GM19397 (cell line): Measurements from ENCODE around the gene INTS1.
"Not testable (repeated sequence)": the region's sequence is repeated elsewhere in the genome, so short reads cannot be mapped to it uniquely, and the experiment has no call there.

Experiments used
- ATAC-seq: cut with Tn5 transposase; IDR thresholded peaks from one replicate; pipeline ENCODE4 v1.9.1; 2021; ENCODE audit warnings: mild to moderate bottlenecking, moderate library complexity; ENCODE audit not compliant: unreplicated experiment

Gene INTS1

GRCh38 chr7:1449501-1449900 is 54.7 kb downstream of the INTS1 start:
- ATAC-seq: no peak

DNA sequence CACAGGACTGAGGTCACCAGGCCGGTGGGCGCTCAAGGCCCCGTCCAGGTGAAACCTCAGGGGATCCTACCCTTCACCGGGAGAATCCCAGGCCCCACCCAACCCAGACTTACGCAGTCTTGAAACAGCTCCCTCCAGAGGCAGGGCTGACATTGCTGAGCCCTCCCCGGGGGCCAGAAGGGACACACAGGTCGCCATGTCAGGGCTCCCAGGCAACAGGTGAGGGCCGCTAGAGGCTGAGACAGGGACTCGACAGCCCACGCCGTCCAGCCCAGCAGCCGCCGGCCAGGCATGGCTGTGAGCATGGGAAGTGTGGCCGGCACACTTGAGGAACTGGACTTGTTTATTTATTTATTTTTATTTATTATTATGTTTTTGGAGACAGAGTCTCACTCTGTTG is 55.2 kb downstream of the INTS1 start:
- ATAC-seq: no peak

- ATAC-seq: no peak
Observed at GRCh38 chr7:1447551-1448244, 56.5 kb downstream of the INTS1 start.

- no peak for ATAC-seq
Observed at GRCh38 chr7:1447112-1447511, 57.1 kb downstream of the INTS1 start.

GRCh38 chr7:1446620-1447032 is 57.6 kb downstream of the INTS1 start:
- ATAC-seq: no peak

DNA sequence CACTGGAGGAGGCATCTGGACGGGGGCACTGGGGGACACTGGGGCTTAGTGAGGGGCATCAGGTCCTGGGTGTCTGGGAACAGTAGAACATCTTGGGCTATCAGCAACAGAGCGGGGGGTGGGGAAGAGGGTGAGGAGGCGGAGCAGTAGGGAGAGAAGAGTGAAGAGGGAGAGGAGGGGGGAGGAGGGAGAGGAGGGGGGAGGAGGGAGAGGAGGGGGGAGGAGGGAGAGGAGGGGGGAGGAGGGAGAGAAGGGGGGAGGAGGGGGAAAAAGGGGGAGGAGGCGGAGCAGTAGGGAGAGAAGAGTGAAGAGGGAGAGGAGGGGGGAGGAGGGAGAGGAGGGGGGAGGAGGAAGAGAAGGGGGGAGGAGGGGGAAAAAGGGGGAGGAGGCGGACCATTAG is 58.2 kb downstream of the INTS1 start:
- ATAC-seq: not testable (repeated sequence)

DNA sequence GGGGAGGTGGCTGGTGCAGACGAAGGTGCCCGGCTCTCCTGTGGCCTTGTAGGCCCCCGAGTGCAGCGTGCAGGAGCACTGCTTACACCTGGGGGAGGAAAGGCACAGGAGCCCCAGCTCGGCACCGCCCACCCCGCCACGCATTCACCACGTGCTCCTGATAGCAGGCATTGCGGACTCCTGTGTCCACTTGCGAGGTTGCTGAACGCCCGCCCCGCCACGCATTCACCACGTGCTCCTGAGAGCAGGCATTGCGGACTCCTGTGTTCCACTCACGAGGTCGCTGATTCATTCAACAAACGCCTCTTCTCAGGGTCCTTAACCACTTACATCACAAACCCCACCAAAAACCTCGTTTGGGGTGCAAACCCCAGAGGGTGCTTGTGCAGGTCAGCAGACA is 58.8 kb downstream of the INTS1 start:
- no peak for ATAC-seq

DNA sequence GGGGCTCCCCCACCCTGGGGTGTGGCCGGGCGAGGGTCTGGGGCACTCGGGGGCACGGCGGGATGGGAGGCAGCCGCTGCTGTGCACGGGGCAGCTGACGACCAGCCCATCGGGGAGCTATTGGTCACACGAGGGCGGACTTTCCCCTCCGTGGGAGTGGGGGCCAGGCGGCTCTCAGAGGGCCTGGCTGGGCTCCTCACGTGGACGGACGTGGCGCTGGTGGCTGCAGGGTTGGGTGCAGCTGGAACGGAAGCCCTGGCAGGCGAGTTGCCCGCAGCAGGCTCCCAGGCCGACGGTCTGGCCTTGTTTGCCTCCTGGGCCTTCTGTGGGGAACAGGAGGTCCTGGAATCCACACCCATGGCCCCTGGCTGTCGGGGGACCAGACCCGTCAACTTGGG is 59.3 kb downstream of the INTS1 start:
- ATAC-seq: no peak

DNA sequence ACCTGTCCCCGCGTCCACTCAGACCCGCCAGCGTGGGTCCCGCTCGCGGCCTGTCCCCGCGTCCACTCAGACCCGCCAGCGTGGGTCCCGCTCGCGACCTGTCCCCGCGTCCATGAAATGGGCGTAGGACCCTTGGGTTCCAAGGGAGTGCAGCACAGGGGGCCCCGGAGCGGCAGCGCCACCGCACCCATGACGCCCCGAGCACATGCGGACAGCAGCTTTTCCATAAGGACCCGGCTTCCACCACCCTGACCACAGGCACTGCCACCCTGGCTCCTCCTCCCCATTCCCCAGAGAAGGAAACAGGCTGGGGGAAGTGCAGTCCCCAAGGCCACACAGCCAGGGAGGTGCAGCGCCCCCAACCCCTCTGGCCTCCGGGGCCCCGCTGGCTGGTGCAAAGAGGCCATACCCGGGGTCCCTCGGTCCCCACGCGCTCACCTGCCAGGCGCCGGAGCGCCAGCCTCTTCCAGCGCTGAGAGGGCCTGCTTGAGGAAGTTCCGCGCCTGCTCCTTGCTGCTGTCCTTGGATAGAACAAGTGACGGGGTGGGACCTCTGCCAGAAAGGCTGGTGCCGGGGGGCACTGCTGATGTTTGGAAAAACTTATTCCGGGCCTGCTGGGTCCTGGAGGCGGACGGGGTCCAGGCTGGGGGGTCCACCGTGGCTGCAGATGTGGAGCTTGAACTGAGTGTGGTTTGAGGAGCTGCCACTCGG is 59.8 kb downstream of the INTS1 start:
- ATAC-seq: no peak

DNA sequence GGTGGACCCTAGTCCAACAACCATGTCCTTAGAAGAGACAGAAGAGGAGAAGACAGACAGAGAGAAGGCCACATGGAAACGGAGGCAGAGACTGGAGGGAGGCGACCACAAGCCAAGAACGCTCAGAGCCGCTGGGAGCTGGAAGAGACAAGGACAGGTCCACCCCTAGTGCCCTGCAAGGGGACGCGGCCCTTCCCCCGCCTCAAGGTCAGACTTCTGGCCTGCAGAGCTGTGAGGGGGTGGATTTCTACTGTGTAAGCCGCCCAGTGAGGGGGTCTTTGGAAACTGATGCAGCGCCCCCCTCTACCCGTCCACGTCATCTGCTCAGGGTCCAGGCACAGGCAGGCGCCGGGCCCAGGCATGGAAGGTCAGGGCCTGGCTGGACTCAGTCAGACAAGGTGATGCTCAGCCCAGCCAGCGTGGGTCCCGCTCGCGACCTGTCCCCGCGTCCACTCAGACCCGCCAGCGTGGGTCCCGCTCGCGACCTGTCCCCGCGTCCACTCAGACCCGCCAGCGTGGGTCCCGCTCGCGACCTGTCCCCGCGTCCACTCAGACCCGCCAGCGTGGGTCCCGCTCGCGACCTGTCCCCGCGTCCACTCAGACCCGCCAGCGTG is 60.5 kb downstream of the INTS1 start:
- ATAC-seq: not testable (repeated sequence)

DNA sequence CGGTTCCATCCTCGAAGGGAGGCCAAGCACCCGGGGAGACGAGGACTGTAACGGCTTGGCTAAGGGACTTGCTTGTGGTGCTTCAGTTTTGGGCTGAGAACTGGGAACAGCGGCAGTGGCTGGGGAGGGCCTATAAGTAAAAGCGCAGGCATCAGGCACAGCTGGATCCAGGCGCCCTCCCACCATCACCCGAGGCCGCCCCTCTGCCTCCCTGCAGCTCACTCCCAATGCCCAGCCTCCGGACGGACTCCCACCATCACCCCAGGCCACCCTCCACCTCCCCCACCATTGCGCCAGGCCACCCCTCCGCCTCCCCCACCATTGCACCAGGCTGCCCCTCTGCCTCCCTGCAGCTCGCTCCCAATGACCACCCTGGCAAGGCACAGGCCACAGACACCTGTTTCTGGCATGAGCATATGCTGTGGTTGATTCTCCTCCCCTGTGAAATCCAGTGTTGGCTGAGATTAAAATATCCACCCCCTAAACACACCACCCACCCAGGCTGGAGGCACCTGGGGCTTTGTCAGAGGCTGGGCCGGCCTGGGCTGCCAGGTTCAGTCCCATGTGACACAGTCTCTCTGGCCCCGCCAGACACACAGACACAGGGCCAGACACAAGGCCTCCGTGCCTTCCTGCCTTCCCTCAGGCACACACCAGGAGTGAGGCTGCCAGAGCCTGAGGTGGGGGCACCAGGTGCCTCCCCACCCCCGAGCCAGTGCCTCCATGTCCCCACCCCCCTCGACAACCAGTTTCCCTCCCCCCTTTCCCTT is 61.6 kb downstream of the INTS1 start:
- no peak for ATAC-seq

DNA sequence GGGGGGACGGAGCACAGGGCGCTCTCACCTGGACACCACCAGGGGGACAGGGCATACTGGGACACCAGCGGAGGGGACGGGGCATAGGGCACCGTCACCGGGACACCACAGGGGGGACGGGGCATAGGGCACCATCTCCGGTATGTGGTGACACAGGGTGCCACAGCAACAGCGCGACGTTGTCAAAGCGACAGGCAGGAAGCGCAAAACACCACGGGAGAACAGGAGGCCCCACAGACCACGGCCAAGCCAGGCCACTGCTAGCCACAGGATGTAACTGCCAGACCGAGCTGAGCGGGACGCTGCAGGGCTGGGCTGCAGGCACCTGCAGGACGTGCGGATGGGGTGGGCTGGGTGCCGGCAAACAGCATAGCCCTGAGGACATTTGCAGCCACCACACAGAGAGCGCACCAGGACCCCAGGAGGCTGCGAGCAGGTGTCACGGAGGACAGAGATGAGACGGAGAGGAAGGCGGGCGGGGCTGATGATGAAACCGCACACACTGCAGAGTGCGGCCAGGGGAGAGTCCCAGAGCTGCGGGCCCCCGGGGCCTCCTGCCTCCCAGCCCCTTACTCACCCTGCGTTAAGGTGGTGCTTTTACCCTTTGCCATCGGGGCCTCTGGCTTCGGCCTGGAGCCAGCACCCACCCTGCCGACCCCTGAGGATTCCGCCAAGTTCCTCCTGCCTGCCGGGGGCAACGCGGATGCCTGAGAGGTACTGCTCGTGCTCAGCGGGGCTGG is 62.4 kb downstream of the INTS1 start:
- ATAC-seq: no peak

DNA sequence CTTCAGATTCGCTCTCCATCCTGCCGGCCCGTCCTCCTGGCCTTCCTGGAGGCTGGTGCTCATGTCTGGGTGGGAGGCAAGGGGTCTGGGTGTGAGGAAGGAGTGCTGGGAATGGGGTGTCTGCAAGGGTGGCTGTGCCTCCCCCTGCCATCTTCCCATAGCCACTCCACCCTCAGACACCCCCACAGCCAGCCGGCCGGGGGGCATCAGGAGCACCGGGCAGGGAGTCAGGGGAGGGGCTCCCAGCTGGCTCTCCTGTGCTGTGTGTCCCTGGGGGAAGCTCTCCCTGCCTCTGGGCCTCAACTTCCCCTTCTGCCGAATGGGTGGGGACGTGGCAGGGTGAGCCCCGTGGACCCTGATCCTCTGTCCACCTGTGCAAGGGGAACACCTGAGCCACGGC is 63.6 kb downstream of the INTS1 start:
- ATAC-seq: no peak

DNA sequence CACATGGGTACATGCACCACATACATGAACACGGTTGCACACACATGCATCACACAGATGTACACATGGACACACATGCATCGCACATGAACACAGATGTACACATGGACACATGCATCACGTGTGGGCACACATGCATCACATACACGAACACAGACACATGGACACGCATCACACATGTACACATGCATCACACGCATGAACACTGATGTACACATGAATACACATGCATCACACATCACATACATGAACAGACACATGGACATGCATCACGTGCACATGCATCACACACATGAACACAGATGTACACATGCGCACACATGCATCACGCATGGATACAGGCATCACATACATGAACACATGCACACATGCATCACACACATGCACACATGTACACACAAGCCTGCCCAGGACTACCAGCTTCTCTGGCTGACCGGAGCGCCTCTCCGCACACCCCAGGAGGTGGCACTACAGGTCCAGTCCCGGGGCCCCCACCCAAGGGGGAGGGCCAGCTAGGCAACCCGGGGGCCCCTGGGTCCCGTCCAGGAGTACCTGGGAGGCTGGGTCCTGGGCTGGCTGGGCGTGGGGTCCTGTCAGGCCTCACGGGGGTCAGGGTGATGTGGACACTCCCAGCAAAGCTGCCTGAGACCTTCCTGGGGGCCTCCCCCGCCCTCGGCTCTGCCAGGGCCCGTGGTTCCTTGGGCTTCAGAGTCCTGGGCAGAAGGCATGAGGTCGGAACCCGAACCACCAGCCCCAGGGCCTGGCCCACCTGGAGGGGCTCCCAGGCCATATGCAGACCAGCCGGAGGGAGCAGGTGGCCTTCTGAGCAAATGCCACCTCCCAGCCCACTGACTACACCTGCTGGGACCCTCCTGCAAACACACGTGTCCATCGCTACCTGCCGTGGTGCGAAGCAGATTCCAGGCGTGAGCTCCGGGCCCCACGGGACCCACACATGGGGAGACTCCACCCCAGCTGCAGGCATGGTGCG is 64.5 kb downstream of the INTS1 start:
- no peak for ATAC-seq

DNA sequence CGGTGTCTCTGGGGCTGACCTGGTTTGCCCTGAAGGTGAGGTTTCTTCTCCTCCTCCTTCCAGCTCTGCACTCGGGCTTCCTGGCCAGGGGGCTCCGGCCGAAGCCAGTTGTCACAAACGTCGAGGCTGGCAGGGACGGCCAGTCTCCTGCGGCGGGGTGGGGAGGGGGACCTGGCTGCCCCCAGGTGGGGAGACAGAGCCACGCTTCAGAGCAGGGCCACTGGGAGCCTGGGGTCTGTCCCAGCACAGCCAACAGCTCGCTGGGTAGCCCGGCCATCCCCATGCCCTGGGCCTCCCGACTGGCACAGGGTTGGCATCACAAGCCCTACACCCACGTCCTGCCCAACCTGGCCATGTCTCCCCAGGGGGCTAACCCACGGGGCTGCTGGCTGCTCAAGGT is 65.4 kb downstream of the INTS1 start:
- no peak for ATAC-seq

- no peak for ATAC-seq
Observed at GRCh38 chr7:1438208-1438607, 66.0 kb downstream of the INTS1 start.

GRCh38 chr7:1437155-1437880 is 66.9 kb downstream of the INTS1 start:
- ATAC-seq: no peak

- no peak for ATAC-seq
Observed at GRCh38 chr7:1436608-1437007, 67.6 kb downstream of the INTS1 start.
